DMS53 treated with DMSO at 0.1 percent for 48 hours (cell line): Measurements from ENCODE around the gene GBF1.

Experiments used
- DNase-seq: peaks from one replicate; lab custom pipeline; 2025; ENCODE audit not compliant: unreplicated experiment; lab: John Stamatoyannopoulos, UW

GBF1 gene

GRCh38 chr10:102407425-102408130 lies 162.2 kb downstream of the GBF1 start:
- no peak for DNase-seq

- DNase-seq = no peak
These were observed 162.9 kb downstream of the GBF1 start for GRCh38 chr10:102408131-102408727.

- DNase-seq = no peak
These were observed 163.6 kb downstream of the GBF1 start for GRCh38 chr10:102408728-102409603.

GRCh38 chr10:102409604-102410428 lies 164.5 kb downstream of the GBF1 start:
- DNase-seq = peak; percentile 20

GRCh38 chr10:102410429-102411073 lies 165.2 kb downstream of the GBF1 start:
- peak; percentile 20 for DNase-seq

GRCh38 chr10:102411341-102412255 lies 166.3 kb downstream of the GBF1 start:
- DNase-seq = no peak

- no peak for DNase-seq
These were observed 167.0 kb downstream of the GBF1 start for GRCh38 chr10:102412293-102412692.

GRCh38 chr10:102413053-102413705 lies 167.8 kb downstream of the GBF1 start:
- DNase-seq = peak; percentile 74

GRCh38 chr10:102413806-102414561 lies 168.7 kb downstream of the GBF1 start:
- no peak for DNase-seq

- no peak for DNase-seq
These were observed 169.4 kb downstream of the GBF1 start for GRCh38 chr10:102414749-102415148.

- DNase-seq = no peak
These were observed 171.0 kb downstream of the GBF1 start for GRCh38 chr10:102416283-102416682.

GRCh38 chr10:102416695-102417094 lies 171.4 kb downstream of the GBF1 start:
- DNase-seq = no peak

- no peak for DNase-seq
These were observed 173.4 kb downstream of the GBF1 start, which contains the start of gene PSD for GRCh38 chr10:102418622-102419268. TSS of gene PSD (minus strand) at chr10:102418785. CDS start at chr10:102417038, 1,747 bp downstream.

GRCh38 chr10:102419269-102420180 lies 174.2 kb downstream of the GBF1 start:
- peak; percentile 71 for DNase-seq

- no peak for DNase-seq
These were observed 174.9 kb downstream of the GBF1 start for GRCh38 chr10:102420181-102420713.
